SH-SY5Y (cell line): ENCODE data around the gene KRT9.
"Not testable (repeated sequence)": the region's sequence is repeated elsewhere in the genome, so short reads cannot be mapped to it uniquely, and the experiment has no call there.

Source experiments
- GATA2 ChIP-seq: IDR thresholded peaks from 2 replicates; pipeline ENCODE4 v1.6.1; 2011; ENCODE audit warnings: mild to moderate bottlenecking, low read depth, low read length
- GATA3 ChIP-seq: IDR thresholded peaks from 2 replicates; pipeline ENCODE4 v1.6.1; 2011; ENCODE audit warnings: low read depth, mild to moderate bottlenecking, low read length, moderate library complexity

Gene KRT9, protein sequence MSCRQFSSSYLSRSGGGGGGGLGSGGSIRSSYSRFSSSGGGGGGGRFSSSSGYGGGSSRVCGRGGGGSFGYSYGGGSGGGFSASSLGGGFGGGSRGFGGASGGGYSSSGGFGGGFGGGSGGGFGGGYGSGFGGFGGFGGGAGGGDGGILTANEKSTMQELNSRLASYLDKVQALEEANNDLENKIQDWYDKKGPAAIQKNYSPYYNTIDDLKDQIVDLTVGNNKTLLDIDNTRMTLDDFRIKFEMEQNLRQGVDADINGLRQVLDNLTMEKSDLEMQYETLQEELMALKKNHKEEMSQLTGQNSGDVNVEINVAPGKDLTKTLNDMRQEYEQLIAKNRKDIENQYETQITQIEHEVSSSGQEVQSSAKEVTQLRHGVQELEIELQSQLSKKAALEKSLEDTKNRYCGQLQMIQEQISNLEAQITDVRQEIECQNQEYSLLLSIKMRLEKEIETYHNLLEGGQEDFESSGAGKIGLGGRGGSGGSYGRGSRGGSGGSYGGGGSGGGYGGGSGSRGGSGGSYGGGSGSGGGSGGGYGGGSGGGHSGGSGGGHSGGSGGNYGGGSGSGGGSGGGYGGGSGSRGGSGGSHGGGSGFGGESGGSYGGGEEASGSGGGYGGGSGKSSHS

DNA sequence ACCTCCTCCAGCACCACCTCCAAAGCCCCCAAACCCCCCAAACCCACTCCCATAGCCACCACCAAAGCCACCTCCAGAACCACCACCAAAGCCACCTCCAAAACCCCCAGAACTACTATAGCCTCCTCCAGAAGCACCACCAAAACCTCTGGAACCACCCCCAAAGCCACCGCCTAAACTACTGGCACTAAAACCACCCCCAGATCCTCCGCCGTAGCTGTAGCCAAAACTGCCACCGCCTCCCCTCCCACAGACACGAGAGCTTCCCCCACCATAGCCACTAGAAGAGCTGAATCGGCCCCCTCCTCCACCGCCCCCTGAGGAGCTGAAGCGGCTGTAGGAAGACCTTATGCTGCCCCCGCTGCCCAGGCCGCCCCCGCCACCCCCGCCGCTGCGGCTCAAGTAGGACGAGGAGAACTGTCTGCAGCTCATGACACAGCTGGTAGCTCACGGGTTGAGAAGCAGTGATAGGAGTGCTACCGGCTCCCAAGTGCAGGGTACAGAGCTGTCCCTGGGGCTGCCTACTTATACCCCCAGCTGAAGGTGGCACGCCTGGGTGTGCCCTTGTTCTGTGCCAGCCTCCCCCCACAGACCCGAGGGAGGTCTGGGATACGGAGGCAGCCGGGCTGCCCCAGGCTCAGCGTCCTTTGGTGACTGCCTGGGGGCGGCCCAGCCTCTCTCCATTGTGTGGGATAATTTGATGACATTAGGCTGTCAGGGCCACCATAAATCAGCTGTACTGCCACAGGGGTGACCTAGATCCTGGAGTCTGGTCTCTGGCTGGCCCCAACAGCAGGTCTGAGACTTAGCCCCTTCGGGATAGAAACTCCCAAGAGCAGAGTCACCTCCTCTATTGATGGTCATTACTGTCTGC, at the start of gene KRT9:
TSS of gene KRT9 (minus strand) at position 499 of the 874 bp plus-strand sequence. CDS start at position 432, 67 bp downstream.
- TF ChIP-seq GATA3 (no peak), GATA2 (no peak)

DNA sequence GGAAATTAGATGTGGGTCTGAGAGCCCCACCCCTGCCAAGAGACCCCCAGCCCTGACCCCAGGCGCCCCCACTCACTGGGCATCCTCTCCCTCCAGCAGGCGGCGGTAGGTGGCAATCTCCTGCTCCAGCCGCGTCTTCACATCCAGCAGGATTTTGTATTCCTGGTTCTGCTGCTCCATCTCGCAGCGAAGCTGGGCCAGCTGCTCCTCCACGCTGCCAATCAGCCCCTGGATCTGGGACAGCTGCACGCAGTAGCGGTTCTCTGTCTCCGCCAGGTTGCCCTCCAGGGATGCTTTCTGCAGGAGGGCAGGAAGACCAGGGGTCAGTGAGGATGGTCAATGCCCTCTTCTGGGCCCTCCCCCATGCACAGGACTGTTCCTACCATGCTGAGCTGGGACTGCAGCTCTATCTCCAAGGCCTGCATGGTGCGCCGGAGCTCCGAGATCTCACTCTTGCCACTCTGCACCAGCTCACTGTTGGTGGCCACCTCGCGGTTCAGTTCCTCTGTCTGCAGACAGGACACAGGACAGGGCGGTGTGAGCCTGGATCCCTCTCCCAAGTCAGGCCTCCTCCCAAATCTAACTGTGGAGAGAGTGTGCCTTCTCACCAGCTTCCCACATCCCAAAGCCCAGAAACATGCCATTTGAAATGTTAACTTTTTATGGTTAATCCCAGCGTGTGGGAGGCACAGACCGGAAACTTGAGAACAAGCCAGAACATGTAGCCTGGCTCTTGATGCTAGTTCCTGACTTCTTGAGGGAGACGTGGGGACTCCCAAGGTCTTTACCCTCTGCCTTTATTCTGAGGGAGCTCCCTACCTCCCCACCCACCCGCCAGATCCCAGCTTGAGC, 49.0 kb upstream of the KRT9 start:
- TF ChIP-seq GATA3, result no peak
- peak; percentile 44 for TF ChIP-seq GATA2

DNA sequence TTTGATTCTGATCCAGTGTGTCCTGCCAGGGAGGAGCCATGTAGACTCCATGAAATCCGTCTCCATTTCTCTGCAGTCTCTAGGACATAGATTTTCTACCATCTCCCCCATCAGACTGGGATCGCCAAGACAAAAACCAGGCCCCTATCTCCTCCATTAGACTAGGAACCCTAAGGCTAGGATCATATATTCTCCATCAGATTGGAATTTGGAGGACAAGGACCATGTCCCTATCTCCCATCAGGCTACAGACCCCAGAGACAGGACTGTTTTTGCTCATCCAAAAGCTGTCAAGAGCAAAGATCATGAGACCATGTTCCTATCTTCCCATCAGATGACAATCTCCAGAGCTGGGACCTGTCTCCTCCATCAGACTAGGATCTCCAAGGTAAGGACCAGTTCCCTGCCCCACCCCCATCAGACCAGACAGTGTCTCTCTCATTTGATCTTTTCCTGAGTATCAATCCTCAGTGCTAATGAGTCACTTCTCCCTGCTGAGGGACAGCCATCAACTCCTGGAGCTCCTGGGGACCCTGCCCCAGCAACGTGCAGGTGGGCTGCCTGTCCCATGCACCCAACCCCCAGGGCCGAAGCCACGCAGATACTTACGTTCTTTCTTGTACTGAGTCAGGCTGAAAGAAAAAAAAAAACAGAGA, 48.2 kb upstream of the KRT9 start:
- peak; percentile 83 for TF ChIP-seq GATA2
- peak; percentile 66; the same call in 1 of the 2 replicates for TF ChIP-seq GATA3

DNA sequence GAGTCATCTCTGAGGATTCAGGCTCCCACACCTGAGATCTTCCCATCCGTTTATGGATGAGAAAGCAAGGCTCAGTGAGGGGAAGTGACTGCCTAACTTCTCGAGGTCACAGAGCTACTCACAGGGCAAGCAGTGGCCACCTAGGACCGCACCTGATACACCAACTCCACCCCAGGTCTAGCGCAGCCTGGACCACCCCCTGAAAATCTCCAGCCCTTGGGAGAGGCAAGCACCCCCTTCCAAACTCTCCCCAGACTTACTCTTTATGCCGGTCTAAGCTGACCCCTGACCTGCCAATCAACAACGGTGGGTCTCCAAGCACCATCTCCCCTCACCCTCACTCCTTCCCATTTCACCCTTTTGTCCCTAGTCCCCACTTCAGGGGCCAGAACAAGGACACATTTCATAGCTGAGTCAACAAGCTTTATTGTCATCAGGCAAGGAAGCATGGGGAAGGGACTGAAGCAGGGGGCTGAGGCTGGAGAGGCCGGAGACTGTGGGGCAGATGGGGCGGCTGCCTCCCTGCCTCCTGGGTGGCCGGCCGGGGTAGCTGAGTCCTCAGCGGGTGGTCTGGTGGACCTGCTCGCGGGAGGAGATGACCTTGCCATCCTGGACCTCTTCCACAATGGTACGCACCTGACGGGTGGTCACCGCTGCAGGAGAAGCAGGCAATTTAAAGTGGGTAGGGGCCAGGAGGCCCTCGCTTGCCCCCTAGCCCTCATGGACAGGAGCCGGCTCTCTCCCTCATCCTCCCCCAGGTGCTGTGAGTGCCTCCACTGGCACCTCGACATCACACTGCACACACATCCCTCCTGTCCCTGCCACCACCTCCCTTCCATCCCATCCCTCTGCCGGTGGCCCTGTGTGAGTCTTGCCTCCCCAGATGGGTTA, 47.4 kb upstream of the KRT9 start:
- TF ChIP-seq GATA2 (no peak), GATA3 (no peak)

DNA sequence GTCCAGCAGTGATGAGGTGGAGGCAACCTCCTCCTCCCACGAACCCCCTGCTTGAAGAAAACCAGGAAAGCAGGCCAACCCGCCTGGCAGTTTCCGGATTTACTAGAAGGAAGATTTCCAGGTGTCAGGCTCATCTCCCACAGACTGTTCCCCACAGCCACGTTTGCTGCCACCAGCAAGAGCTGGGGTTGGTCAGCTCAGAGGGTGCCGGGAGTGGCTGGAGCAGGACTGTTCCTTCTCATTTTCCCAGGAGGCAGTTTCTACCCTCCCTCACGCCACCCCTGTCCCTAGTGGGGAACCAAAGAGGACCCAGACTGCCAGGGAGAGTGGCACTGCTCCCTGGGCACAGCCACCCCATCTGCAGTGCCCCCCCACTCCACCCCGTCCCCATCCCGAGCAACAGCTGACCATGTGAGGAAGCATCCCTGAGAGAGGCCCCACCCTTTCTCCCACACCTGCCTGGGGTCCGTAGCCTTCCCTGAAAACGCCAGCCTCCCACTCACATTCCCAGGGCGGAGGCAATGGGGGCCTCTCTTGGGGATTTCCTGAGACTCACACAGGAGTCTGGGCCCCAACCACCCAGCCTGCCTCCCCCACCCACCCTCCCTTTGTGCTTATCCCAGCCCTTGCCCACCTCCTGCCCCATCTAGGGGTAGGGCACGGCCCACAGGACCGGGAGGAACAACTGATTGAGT, 46.6 kb upstream of the KRT9 start:
- no peak for TF ChIP-seq GATA2

DNA sequence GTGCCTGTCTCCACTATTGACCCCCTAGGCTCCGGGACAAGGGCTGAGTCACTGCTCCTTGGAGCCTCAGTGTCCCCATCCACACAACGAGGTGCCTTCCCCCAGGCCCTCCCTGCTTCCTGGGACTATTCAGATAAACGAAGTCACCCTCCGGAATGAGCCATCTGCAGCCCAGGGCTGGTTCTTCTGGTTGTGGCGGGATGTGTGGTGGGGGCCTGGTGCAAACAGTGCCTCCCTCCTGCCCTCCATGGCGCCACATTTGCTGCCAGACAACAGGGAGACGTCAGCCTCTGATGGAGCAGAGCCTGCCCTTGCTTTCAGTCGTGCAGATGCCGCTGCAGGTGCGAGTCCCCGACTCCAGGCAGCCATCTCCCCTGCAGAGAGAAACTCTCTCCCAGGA, 45.8 kb upstream of the KRT9 start:
- TF ChIP-seq GATA2, result no peak
- no peak for TF ChIP-seq GATA3

DNA sequence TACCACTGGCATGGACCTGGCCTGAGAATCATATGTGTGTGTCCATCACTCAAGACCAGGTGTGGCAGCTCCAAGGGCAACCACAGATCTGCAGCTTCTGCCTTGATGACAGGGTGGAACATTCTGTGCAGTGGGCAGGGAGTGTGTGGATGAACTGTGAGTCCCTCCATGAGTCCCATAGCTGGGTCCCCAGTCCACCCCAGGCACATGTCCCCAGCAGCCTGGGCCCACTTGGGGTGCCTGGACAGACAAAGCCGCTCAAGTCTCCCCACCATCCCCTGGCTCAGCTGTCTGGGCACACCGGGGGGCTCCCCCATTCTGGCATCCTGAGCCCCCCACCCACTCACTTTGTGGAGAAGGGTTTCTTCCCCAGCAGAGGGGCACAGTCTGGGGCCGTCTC, 45.3 kb upstream of the KRT9 start:
- TF ChIP-seq GATA2, result no peak
- TF ChIP-seq GATA3, result no peak

DNA sequence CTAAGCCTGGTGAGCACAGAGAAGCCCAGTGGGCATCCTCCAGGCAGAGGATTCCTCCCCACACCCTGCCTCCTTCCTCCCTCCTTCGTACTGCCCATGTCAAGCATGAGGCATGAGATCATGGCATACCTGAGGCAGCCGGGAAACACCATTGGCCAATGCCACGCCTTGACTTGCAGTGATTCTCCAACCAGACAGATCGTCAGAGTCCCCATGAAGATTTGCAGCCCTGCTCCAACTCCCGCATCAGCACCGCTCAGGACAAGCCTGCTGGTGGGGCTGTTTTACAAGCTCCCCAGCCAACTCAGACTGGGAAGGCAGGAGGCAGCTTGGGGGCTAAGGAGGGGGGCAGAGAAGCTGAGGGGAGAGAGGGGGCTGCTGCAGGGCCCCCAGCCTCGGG, 43.6 kb upstream of the KRT9 start:
- no peak for TF ChIP-seq GATA2
- TF ChIP-seq GATA3, result no peak

DNA sequence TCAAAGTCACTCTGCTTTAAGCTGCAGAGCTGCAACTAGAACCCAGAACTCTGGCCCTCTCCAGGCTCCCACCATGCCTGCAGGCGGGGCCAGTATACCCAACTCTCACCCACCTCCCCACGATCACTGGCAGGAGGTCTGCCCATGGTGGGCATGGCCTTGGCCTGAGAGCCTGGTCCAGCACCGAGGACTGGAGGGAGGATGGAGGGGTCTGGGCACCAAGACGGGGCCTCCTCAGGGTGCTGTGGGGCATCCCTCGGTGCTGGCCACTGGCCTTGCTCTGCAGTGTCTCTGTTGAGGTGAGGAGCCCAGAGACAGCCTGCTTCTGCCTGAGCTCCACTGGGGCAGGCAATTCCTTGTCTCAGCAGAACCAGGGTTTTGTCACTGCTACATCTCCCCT, 42.2 kb upstream of the KRT9 start:
- no peak for TF ChIP-seq GATA3
- TF ChIP-seq GATA2, result no peak

DNA sequence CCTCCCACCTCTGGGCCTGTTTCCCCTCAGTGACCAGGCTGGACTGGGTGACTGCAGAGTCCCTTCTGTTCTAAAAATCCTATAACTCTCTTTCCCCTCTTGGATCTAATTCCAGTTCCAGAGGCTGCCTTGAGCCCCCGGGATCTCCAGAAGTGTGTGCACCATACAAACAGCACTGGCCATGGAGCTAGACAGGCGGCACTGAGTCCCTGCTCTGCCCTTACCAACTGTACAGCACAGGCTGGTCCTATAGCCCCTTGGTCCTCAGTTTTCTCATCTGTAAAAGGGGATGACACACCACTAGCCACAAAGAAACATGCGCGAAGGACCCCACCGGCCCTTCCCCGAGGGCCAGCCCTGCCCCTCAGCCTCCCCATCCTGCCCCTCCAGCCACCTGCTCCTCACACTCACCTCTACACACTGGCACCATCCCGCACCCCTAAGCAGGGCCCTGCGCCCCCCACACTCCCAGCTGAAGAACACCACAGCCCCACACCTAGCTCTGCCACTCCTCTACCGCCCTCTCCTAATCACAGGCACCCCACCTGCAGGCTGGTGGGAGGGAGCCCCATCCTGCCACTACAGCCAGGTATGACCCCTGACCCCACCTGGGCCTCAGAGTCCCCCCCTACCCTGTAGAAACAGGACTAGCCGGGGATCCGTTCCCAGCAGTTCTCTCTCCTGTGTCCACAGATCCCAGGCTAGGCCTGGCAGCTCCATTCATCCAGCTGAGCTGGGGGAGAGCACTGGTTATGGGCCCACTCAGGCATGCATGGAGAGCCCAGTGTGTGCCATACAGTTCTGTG, 41.6 kb upstream of the KRT9 start:
- TF ChIP-seq GATA2 (no peak), GATA3 (no peak)

DNA sequence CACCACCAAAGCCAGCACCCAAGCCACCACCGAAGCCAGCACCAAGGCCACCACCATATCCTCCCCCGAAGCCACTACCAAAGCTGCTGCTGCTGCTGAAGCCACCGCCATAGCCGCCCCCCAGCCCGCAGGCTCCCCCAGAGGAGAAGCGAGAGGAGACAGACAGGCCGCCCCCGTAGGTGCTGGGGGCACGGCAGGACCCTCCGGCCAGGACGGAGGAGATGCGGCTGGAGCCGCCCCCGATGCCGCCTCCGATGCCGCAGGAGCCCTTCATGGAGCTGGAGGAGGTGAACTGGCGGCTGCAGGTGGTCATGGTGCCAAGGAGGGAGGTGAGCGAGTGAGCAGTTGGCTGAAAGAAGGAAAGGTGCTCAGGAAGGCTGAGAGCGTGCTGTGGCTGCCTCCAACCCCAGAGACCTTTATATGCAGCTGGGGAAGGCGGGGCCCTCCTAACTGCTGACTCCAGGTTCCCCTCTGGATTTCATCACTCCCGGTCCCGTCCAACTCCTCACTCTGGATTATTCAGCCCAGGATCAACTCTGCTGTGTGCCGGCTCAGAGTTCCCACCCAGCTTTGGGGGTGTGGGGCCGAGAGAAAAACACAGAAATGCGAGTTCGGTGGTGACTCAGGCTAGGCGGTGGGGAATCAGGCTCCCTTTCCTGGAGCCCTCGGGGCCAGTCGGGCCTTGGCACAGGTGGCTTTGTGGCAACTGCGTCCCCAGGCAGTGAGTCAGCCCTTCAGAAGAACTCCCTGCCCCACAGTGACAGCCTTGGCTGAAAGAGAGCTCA, 40.7 kb upstream of the KRT9 start, which contains the start of gene KRT16:
TSS of gene KRT16 (minus strand) at position 392 of the 785 bp plus-strand sequence. CDS start at position 313, 79 bp downstream.
- TF ChIP-seq GATA3, GATA2: not testable (repeated sequence)
